ENCODE results near the gene ADAMTS3.
A peak's percentile ranks its signal among the peaks of the same experiment; 100 is the strongest.

ADAMTS3 gene

DNA sequence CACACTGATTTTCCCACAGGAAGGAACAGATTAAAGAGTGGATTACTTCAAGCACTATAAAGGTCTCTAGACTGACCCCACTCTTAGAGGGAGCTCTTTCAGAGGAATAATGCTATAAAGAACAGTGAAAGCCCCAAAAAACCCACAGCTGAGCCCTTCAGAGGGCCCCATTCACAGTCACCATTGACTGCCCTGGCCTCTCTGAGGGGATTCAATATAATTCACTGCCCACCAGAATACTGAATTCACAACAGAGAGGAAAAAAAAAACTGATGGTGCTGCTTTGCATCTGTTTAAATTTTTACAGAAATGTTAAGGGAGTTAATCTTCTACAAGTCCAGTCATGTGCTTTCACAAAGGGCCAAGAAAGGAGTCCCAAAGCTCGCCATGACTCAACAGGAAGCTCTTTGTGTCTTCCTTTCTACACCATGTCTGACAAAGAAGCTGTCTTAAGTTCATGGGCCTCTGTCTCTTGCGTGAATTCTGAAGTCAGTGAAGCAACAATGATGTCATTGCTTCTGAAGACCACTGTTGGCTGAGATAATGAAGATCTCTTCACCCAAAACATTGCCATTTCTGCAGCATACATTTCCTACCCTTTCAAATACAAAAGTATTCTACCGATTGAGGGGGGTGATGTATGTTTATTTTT is 174.9 kb downstream of the ADAMTS3 start:
- DNase-seq = no peak

DNA sequence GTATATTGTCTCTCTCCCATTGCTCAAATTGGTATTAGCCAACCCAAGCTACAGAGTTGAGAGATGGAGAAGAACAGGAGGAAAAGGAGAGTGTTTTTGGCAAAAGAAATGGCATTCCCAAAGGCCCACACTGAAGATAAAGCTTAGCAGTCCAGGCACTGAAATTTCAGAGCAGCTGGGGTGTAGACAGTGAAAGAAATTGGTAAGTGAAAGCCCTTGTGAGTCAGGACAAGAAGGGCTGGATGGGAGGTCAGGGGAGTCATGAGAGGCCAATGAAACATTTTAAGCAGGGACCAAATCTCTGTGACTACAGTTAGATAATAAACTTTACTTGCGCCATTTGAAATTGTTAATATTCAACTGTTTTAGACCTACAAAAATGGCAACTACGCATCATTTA is 177.7 kb downstream of the ADAMTS3 start:
- no peak for DNase-seq

DNA sequence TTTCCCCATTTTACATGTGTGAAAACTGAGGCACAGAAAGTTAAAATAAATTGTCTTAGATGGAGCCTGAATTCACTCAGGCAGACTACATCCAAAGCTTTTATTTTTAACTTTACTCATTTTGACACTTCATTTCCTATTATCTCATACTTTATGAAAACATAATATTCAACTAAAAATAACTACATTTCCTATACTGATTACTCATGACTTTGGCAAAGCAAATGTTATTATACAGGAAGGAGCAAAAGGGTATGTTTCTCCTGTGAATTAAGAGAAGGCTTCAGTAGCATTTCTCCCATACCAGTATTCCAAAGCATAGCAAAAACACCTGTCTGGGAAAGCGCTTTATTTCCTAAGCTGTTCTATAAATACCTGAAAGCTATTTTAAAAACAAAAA is 178.6 kb downstream of the ADAMTS3 start:
- DNase-seq = no peak

DNA sequence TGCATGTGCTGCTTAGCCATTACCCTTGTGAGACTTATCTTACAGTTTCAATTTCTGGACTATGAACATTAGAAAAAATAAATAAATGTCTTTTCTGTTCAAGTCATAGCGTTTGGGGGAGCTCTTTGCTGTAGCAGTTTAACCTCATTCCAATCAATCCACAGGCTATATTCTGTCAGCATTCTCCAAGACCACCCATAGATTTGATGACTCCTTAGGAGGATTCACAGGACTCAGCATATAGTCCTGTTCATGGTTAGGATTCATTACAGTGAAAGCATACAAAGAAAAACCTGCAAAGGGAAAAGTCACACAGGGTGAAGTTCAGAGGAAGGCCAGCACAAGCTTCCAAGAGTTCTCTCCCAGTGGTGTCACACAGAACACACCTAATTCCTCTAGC is 180.5 kb downstream of the ADAMTS3 start:
- DNase-seq = no peak

DNA sequence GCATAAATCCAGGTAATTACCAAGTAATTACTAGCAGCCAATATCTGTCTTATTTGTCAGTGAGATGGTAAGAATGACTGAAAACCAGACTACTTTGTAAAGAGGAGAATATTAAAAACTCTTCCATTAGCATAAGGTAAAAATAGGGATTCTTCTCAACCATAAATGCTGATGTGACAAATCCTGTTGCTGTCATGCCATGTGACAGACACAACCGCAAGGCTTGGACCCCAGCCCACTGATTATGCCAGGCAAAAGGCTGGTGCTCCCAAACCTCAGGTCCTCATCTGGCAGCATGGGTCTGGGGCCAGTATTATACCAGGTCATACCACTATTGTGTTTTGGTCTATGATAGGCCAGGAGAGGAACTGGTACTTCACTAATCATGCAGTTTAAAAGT is 181.1 kb downstream of the ADAMTS3 start:
- DNase-seq = no peak

DNA sequence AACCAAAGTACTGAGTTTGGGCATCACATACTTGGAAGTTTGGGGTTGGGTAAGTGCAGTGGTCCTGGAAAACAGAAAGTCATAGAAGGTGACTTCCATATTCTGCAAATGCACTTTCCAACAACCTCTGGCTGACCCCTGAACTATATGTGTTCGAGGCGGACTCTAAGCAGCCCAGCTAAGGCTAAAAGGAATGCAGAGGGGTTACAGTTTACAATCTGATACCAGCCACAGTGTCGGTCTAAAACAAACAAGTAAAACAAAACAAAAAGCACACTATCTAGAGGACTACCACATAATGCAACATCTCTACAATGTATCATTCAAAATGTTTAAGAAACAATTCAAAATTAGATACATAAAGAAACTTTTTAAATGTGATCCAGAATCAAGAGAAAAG is 185.6 kb downstream of the ADAMTS3 start:
- no peak for DNase-seq

DNA sequence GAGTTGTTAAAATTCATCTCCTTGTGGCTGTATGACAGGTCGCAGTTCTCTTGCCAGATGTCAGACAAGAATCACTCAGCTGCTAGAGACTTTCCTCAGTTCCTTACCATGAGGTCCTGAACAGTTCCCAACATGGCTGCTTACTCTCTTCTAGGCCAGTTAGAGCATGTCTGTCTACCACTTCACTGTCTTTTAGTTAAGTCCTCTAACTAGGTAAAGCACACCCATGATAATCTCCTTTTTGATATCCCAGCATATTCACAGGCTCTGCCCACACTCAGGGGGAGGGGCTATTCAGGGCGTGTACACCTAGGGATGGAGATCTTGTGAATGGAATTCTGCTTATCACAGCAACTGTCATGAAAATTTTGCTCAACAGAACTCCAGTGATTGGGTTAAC is 190.1 kb downstream of the ADAMTS3 start:
- DNase-seq = no peak

DNA sequence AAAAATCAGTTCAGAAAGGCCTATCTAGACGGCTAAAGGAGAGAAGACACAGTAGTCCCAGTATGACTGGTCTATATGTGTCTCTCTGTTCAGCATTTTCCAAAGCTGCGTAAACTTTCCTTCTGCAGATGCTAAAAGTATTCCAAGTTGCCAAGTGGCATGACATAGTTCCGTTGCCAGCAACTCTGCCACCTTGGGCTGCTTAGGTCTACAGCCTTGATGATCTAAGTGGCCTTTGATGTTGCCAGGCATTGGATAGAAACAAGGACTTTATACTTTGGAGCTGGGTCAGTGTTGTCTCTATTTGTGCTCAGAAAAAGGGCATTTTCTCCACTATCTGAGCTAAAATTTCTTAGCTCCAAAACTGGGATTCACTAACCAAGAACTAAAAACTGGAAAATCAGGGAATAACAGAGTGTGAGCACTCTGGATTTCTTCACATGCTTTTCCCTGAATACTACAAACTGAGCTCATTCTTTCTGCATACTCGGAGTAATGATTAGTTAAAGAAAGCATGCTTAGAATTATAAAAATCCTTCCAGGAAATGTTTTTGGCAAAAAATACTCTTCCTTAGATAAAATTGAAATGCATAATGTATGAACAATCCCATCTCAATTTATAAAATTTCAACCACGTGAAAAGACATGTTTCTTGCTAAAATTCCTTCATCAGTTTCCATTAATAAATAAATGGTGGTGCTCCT is 191.4 kb downstream of the ADAMTS3 start:
- no peak for DNase-seq

DNA sequence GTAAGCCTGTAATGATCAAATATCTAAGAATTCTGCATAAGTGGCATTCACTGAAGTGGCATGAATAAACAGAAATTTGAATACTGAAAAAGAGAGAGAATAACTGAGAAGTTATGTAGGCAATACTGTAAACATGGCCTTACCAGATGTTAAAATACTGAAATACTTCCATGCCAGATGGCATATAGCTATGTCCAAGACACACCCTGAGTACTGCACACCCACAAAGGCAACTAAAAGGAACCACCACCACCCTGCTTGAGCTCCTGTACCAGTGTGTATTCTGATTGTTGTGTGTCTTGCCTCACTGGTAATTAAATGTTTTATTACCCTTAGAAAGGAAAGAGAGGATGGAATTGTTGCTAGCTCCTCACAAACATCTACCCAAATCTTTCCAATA is 192.1 kb downstream of the ADAMTS3 start:
- no peak for DNase-seq

DNA sequence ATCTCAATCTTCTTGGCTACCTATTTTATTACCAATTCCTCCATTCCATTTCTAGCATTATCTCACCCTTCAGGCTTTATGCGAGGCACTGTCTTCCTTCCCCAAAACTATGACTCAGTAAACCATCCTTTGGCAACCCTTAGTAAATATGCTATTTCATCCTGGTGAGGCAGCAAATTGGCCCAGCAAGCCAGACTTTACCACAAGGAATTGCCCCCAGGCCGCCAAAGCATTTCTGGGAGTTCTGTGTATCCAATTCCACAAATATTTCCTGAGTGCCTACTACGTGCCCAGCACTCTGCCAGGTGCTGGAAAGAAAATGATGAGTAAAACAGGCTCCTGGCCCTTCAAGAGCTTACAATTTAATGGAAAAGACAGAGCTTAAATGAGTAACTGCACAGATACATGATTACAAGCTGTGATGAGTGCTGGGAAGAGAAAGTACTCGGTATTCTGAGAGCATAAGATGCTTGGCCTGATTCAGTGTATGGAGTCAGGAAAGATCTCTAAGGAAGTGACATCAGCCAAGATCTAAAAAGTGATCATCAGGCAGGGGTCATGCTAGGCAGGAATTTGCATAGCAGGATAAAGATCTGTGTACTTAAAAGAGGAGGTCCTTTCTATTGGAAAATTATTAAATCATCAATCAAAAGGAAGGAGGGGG is 193.8 kb downstream of the ADAMTS3 start:
- DNase-seq = peak; percentile 78

DNA sequence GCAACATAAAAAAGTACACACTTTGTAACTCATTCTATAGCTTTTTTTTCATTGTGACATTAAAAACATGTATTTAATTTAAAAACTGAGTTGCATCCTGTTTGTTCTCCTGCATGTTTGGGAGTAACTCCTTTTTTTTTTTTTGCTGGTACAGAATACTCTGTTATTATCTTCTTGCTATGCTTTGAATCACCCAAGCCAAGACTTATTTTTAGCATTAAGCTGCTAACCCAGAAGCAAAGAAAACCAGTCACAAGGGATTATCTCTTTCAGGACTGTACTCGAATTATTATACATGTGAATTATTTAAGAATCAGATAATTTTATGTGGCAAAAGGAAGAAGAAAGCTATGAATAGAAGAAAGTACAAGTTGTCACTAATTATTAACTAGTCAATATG is 194.9 kb downstream of the ADAMTS3 start:
- peak; percentile 7 for DNase-seq

DNA sequence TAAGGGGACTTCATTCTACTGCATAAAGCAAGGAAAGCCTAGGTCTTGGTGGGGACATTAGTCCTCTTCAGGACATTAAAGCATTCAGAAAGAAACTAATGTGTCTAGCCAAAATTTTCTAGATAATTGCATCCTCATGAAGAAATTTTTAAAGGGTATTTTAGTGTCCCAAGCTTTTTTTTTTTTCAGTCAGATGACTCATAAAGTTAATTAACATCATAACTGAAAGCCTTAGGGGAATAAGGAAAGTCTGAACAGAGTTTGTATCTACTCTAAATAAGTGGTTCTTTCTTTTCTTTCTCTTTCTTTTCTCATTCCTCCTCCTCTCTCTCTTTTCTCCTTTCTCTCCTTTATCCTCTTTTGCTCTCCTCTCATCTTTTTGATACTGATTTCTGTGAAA is 202.4 kb downstream of the ADAMTS3 start:
- no peak for DNase-seq

DNA sequence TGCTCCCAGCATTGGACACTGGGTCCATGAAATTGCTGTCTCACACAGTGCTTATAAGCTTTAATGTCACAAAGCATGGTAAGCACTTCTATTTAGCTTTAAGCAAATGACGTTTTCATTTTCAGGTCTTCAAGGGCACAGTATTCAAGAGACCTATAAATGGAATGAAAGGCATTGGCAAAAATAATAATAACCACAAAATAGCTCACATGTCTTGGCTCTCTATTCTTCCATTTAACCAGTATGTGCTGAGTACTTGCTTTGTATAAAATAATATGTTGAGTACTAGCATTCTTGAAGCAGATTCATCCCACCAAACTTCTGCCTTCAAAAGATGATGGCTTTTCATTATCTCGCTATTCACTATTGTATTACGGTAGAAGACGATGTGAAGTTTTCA is 203.0 kb downstream of the ADAMTS3 start:
- no peak for DNase-seq

DNA sequence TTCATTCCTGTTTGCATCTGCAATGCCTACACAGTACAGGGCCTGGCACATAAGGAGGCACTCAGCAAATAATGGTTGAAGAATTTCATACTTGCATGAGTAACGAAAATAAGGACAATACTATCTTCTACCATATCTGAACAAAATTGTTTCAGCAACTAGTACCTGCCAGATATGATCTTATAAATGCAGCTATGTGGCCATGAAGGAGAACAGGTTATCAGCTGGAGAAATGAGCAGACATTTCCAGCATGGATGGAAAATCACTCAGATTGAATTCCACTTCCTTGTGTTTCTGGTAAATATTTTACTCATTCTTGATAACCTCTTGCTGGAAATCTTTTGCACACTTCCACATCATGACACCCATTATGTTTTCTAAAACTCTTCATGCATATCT is 204.0 kb downstream of the ADAMTS3 start:
- no peak for DNase-seq

DNA sequence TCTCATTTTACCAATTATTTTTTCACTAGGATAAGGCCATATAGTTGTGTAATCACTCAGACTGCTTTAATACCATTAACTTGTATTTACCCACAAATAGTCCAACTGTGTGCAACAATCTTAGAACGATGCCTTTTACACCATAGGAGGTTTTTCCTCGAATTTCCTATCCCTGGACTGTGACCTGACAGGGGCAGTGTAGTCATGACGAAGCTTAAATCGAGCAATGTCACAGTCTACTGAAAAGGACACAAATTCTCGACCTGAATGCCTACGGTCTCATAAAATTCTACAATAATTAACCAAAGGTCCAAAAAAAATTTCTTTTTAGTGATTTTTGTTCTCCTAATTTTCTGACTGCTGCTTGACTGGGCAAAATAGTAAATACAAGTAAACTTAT is 208.9 kb downstream of the ADAMTS3 start:
- no peak for DNase-seq

DNA sequence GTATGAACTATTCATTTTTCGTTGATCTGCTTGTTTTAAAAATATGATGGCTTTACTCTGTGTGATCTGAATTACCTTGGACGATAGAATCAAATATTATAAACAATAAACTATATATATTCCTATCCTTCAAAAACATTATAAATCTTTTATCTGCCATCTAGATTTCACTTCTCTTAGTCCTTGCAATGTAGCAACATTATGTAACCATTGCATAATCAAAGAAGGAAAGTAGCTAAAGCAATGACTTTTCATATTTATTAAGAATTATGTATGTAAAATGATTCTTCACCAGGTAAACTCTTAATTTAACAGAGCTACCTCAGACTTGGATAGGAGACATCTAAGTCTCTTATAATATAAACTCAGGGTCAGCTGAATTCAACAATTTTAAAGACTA is 210.5 kb downstream of the ADAMTS3 start:
- DNase-seq = peak; percentile 17

DNA sequence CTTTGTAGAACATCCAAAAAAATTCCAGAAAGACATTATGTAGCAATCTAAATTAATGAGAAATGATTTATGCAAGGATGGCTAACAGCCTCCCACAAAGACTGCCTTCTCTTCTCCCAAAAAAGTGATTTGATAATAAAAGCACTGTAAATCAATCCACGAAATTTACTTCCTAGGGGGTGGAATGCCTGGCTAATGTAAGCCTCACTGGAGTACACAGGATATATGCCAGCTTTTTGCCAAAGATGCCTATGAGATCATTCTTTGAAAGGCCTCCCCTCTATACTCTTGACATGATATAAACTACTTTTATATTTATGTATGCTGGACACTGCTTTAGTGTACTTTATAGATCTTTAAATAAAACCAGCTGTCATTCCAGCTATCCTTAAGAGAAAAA is 211.1 kb downstream of the ADAMTS3 start:
- DNase-seq = no peak

DNA sequence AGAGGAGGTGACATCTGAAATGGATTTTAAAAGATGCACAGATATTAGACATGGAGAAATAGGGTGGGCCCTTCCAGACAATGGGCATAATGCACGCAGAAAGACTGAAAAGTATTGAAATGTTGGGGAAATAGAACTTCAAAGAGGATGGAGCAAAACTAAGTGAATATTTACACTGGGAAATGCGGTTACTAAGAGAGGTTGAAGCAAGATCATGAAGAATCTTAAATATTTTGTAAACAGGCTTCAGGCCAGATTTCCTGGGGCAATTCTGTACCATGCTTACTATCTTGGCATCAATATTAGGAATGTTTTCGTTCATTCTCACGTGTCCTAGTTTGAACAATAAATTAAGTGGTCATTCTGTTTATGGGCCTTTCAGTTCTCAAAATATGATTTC is 216.3 kb downstream of the ADAMTS3 start:
- no peak for DNase-seq

DNA sequence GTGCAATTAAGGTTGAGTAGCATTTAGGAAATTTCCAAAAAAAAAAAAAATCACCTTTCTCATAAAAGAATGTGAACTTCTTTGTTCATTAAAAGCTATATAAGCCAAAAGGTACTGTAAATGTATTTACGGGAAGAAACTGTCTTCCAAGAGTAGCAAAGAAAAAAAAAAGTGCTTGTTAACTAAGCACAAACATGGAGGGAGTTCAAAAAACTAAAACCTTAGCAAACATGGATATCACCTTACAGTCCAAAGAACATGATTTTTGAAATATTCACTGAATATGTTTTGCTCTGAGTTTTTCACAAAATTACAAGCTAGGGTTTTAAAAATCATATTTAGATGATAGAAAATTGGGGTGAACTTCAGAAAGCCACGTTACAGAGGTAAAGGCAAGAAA is 217.5 kb downstream of the ADAMTS3 start:
- no peak for DNase-seq

DNA sequence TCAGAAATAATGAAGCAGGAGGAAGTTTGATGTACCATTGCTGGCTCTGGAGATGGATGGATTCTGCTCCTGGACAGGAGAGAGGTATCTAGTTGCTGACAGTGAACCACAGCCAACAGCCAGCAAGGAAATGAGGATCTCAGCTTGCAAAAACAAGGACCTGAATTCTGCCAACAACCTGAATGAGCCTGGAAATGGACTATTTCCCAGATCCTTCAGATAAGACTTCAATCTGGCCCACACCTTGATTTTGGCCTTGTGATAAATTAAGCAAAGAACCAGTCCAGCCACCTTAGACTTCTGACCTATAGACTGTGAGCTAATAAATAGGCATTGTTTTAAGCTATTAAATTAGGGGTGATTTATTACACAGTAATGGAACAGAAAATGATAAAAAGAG is 220.3 kb downstream of the ADAMTS3 start:
- DNase-seq = no peak

DNA sequence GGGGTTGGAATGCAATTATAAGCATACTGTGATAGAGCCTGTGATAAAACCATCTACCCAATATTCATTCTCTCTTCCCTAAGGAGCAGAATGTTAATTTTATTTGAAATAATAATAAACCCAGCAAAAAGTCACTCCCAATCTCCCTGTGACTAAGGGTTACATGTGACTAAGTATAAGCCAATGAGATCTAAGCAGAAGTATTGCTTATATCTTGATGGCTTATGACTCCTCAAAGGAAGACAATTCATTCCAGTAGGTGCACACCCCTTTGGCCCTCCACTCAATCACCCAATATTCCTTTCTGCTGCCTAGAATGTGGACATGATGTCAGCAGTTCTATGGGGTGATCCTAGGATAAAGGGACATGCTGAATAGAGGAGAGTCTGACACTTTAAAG is 224.6 kb downstream of the ADAMTS3 start:
- DNase-seq = no peak

DNA sequence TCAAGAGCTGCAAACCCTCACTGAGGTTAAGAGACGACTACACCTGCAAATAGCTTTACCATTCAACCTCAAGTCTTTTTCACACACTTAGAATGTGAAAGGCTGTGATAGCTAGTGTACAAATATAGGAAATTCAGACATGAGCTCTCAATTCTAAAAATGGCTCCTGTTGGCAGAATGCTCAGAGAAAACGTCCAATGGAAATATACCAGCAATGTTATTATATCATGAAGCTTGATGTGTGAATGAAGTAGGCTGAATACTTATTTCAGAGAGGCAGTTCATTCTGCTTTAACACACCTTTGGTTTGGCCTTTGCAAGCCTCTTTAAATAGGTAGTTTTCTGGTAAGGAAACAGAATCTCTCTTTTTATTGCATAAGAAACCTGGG is 227.6 kb downstream of the ADAMTS3 start:
- no peak for DNase-seq

DNA sequence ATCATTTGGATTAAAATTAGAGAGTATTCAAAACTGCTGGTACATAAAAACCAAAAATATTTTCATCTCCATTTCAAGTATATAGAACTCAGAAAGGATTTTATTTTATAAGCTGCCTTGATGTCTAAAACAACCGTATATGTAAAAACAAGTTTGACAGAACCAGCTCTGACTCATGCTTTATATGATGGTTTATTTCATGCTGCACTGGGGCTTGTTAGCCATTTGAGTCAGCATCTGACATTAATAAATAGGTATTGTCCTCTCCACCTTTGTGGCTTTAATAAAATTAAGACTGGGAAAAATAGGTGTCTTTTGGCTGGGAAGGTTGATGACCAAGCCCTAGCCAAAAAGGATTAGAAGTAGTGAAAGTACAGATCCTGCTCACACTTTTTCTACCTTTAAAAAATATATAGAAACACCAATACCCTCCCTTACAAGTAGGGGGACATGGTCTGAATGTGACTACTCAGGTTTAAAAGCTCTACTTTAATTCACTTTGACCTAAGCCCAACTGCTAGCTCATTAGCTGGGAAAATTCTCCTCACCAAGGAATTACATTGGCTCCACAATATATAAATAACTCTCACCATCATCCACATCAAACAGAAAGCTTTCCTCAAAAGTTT is 228.1 kb downstream of the ADAMTS3 start:
- DNase-seq = no peak

DNA sequence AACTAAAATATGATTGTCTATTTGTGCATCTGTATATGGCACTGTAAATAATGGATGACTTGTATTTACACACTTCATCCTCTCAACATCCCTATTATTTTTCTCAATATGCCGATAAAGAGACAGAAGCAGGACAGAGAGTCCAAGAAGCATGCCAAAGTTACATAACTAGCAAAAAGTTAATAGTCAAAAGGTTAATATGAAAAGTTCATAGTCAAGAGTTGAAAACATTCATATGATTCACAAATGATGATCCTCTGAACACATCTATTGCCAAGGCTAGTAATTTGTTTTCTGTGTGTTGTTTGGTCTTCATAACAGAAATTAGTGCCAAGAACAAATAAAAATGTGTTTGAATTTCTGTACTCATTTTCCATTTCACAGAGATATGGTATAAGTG is 231.0 kb downstream of the ADAMTS3 start:
- no peak for DNase-seq

Data from OCI-M1 (cell line).